OCI-LY3 (cell line): ENCODE data around the gene TLL2.

Experiments used
- CTCF ChIP-seq: fragments of 200-600, 300-600 bp; sonication (generic); IDR thresholded peaks from 2 replicates; pipeline ENCODE4 v1.5.1; 2014; ENCODE audit warnings: antibody characterized with exemption, low read length, low read depth
- EZH2phosphoT487 ChIP-seq: fragments of 200-600 bp; shearing (Covaris generic); IDR thresholded peaks from 2 replicates; pipeline ENCODE4 v1.6.1; 2018; ENCODE audit warnings: antibody characterized with exemption, mixed run types, low read depth

DNA sequence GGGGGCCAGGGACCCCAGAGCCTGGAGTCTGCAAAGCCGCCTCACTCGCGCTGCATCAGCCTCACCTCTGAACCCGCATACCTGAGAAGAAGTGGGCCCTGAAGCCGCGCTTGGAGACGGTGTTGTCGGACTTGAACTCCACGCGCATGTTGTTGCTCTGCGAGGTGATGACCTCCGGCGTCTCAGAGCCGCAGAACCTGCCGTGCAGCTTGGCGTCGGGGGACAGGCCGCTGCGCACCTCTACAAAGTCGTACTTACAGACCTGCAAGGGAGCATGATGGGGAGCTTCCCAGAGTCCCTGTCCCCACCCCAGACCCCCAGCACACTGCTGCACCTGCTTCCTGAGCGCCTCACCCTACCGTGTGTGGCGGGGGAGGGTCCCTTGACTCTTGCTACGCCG is 129.2 kb downstream of the TLL2 start:
- TF ChIP-seq CTCF (no peak), EZH2phosphoT487 (no peak)
